AG08395 (cell line): Measurements from ENCODE around the gene TAP1.

ENCODE experiments used
- DNase-seq: peaks from one replicate; pipeline ENCODE4 v3.0.0; 2012; ENCODE audit warnings: mixed read lengths, low spot score

TAP1 gene

DNA sequence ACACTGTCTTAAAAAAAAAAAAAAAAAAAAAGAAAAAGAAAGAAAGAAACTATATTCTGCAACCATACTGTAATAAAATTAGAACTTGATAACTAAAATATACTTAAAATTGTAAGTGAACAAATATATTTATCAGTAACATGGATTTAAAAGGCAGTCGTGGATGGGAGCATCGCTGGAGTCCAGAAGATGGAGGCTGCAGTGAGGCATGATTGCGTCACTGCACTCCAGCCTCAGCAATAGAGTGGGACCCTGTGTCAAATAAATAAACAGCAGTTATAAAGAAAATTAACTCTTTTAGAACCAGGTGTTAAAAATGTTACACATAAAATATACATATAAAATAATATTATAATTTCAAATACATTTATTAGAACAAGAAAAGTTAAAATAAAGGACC is 9.2 kb upstream of the TAP1 start:
- no peak for DNase-seq

DNA sequence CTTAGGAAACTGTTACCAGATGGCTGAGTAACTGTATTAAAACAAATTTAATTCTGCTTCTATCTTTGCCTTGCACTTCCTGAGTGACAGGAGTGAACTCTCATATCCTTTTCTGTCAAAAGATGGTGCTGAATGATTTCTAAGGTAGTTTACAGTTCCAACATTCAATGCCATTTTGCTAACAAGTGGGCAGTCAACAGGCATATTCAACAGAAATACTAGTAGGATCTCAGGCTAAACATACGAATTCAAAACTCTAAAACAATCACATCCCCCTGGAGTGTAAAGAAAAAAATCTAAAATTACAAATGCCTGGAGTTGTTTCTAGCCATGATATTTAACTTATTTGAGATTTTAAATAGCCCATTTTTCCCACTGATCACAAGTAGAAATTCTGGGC is 7.2 kb upstream of the TAP1 start:
- DNase-seq = no peak

DNA sequence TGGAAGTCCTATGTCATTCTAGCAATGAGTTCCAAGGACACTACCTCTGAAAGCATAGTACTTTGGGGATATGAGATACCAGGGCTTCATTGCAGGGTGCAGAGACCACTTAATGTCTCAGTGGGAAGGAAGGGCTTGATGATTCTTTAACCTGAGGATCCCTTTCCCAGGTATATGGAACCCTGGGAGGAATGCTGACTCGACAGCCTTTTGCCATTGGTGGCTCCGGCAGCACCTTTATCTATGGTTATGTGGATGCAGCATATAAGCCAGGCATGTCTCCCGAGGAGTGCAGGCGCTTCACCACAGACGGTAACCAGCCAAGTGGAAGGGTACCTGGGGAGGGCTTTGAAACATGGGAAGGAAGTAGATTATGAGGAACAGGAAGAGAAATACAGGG is 4.7 kb upstream of the TAP1 start:
- no peak for DNase-seq

DNA sequence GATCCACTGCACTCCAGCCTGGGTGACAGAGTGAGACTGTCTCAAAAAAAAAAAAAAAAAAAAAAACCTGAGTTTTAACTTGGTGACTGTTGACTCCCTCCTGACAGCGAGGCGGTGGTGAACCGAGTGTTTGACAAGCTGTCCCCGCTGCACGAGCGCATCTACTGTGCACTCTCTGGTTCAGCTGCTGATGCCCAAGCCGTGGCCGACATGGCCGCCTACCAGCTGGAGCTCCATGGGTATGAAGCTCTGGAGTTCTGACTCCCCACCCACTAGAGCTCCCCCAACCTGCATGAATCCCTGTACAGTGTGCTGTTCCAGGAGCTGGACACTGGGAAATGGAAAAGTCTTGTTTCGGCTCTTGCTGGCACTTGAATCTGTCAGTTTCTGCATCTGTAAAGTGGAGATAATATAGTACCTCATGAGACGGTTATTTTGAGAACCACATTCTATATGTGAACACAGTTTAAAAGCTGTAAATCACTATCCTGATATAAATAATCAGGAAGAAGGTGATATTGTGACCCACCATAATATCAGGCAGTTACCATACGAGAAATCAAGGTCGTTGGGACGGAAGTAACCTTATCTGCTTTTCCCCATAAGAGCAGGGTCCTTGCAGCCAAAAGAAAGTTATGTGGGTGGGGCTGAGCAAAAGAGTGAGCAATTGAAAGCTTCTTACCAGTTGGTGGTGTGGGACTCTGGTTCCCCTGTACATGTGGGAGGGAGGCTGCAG is 3.8 kb upstream of the TAP1 start:
- no peak for DNase-seq

DNA sequence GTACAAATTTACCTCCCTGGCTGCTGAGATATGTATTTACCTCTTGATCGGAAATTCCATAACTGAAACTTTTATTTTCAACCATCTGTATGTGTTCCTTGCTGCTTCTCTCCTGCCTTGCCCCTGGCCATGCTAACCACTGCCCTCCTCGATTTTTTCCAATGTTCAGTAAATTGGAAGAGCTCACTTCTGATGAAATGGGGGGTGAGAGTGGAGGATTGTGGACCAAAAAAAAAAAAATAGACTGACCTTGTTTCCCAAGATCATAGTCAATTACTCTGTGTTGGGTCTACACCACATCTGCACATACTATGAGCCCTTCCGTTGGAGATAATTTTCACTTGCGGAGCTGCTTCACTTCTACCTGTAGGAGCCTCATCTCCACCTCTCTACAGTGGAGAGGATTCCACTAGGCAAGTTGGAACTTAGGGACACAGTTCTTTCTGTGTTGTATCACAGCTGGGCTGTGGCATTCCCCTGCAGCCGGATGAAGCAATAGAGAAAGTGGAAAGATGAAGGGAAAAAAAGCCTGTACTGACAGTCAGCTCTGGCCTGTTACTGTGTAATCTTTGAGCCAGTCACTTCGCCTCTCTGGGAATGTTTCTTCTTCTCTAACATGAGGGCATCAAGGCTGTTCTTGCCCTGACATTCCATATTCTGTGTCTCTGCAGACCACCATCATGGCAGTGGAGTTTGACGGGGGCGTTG is 2.1 kb upstream of the TAP1 start:
- DNase-seq = no peak

DNA sequence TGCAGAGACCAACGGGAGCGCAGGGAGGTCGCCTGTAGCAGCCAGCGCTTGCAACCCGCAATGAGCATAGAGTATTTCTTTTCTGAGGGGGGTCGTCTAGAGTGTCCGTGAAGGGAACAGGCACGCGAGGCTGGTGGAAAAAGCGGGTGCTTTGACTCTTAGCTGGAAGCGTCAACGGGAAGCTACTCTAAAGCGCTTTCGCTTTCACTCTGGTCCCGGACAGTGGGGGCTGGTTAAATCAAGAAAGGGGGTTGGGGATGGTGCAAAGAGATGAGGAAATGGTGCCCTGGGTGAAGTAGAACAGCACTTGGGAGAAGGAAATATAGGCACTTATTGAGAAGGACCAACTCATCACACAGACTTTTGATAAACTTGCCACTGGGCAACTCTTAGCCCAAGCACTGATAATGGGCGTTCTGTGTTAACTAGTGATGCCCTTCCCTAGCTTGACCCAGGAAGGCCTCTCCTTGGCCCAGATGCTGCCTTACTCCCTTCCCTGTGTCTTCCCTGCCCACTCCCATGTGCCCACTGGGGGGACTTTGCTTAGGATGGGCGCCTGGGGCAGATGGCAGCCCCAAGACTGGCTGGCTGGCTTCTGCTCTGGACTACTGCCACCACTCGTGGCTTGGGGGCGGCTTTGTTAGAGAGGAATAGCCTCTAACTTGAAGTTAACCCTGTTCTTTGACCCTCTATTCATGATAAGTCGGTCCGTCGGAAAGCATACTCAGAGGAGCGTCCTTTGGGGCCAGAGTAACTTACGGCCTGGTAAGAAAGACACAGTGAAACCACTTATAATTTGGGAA is 1.1 kb upstream of the TAP1 start:
- DNase-seq = peak; percentile 42

DNA sequence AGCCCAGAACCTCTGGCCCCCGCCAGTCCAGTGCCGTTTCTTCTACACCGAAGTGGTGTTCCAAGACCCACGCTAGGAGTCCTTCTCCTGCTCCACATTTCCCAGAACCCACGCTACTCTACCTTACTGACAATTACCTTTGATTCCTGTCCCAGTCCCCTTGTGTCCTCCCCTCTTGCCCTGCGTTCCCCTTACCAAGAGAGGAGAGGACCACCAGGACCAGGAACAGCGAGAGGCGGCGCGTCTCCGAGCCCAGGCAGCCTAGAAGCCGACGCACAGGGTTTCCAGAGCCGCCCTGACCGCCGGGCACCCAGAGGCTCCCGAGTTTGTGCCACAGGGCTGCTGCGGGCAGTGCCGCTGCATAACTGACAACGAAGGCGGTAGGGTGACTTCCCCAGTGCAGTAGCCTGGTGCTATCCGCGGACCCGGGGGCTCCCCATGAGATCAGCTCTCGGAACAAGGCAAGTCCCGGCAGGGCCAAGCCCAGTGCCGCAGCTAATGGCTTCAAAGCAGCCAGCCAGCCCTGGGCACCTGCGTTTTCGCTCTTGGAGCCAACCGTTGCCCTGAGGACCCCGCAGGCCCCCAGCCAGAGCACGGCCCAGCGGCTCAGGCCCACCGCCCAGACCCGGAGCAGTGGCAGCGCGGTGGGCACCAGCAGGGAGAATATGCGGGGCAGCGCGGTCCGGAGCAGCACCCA is 512 bp downstream of the TAP1 start:
- peak; percentile 32 for DNase-seq

DNA sequence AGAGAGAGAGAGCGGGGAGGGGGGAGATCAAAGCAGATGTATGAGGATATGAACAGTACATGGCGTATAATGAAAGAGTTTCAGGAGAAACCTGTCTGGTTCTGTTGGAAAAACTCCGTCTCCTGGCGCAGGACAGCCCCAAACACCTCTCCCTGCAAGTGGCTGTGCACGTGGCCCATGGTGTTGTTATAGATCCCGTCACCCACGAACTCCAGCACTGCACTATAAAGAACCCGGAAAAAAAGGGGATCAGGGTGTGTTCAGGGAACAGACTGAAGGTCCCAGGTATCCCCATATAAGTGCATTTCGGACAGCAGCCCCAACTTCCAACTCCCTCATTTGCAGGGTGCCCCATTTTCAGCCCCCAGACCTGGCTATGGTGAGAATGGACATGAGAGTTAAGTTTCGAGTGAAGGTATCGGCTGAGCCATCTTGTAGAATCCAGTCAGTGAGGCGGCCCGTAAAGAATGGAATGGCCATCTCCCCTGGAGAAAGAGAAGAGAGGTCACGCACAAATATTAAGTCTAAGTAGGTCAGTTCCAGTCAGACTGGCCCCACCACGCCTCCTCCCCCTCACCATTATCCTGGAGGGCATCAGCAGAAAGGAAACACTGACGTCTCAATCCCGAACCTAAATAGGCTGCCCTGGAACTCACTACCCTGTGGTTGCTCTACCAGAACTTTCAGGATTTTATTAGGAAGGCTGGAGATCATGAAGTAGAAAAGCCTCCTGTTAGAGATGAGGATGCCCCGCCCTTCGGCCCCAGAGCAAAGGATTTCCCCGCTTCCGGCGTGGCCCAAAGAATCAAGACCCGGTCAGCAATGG is 1.3 kb downstream of the TAP1 start:
- DNase-seq = peak; percentile 29

DNA sequence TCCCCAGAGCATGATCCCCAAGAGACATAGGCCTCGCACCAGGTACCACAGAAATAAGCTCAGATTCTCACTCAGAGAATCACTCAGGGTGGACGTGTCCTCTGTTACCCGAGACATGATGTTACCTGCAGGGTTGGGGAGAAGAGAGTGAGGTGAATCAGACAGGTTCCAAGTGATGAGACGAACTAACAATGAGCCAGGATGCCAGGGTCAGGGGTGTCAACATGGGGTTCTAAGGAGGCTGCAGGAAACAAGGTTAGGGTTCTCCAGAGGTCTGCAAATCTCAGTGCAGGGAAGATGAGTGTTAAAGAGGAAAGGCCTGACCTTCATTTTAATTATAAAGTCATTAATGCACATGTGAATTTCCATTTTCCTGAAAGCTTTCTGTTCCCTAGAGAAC is 2.5 kb downstream of the TAP1 start:
- DNase-seq = no peak

DNA sequence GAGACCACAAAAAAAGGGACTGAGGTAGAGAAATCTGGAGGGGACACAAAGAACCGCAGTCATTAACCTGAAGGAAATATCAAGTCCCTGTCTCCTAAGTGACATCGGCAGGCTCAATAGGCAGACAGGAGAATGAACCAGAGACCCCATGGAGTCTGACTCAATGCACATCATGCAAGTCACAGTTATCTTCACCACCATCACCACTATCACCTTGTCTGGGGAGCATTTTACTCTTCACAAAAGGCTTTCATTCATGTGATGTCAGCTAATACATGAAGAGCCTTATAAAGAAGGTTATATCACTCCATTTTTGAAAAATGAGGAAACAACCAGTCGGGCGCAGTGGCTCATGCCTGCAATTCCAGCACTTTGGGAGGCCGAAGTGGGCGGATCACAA is 4.4 kb downstream of the TAP1 start:
- no peak for DNase-seq

DNA sequence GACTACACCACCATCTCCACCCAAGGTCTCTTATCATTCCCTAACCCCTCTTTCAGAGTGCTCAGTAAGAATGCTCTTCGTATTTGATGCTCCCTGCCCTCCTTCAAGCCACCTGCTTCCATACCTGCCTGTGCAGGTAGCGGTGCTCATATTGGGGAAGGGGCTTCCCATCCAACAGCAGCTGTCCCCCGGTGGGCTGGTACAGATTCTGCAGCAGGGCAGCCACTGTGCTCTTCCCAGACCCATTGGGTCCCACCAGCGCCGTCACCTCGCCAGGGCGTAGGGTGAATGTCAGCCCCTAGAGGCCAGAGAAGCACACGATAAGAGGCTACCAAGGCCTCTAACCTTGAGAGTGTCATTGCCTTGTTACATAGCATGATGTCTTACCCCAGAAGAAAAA is 5.7 kb downstream of the TAP1 start:
- DNase-seq = no peak

DNA sequence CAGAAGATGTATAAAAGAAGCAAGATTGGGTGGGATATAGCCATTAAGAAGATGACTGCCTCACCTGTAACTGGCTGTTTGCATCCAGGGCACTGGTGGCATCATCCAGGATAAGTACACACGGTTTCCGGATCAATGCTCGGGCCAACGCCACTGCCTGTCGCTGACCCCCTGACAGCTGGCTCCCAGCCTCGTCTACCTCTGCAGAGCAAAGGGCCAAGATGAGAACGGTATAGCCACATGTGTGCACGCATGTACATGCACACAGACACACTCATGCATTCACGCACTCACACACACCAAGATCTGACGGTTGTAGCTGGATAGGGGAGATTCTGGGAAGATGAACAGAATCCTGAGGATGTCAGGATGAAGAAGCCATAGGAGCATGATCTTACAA is 6.5 kb downstream of the TAP1 start:
- no peak for DNase-seq

DNA sequence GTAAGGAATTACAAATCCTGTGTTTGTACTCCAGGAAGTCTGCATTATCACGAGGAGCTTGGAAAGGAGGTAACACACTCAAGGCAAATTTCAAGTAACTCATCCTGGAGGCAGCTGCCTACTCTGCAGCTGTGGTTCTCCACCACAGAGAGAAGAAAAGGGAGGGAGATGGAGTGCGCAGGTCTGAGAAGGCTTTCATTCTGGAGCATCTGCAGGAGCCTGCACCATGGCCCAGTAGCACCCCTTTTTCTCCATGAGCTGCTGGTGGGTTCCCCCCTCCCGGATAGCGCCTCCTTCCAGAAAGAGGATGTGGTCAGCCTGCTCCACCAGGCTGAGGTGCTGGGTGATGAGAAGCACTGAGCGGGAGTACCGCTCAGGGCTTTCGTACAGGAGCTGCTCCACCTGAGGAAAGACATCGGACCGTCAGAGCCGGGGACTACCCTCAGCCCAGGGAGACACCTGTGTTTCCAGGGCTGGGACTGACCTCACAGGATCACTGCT is 8.1 kb downstream of the TAP1 start:
- no peak for DNase-seq

DNA sequence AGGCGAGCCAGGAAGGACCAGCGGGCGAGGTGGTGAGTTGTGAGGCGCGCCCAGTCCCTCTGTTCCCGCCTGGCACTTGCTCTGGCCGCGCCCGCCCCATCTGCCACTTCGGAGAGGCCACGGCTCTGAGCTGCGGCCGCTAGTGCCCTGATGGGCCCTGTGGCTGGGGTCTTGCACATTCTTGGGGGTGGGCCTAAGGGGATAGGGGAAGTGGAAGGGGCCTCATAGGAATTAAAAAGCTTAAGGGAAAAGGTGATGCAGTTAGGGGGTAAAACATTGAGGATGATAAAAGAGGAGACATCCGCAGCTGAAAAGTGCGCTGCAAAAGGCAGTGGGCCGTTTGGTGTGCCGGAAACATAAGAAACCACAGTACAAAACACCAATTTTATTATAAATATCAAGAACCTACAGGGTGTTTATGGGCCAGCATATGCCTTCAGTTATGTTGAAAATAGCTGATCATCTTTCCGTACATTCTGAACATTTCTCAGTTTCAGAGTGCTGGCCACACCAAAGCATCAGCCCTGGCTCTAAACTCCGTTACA is 8.6 kb downstream of the TAP1 start:
- DNase-seq = no peak

DNA sequence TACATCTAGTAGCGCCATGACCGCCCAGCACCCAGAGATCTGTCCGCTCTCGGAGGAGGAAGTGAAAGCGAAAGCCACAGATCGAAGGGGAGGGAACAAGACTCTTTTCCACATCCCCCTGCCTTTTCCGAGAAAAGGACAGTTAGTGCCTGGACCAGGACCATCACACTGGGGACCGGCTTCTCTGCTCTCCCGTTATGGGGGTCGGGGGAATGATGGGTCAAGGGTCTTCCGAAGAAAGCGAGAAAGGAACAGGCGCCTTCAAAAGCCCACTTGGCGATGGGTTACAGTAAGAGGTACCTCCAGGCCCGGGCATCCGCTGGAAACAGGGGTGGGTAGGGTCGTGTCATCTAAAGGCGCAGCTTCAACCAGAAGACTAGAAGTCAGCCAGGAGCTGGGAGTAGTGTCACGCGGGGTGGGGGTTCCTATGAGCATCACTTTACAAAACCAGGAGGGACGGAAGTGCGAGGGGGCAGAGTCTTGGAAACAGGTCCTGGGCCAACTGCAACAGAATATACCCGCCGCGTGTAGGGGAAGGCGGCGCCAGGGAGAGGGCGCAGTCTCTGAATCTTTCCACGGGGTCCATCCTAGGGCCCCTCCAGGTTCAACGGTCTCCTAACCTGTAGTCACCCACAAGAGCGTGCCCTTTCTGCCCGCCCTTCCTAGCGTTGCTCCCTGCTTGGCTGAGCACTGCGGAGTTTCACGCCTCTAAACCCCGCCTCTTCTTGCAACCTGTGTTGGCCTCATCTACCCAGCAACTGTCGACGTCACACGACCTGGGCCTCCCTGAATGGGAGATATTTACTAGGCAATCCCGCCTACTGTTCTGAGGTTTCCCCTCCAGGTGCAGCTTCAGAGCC is 9.3 kb downstream of the TAP1 start, which contains the start of gene PSMB8:
Gene PSMB8, minus strand, starts transcription at position 69 of the 860 bp plus-strand sequence. Its CDS starts 51 bp downstream, at position 18.
- DNase-seq = peak; percentile 95

DNA sequence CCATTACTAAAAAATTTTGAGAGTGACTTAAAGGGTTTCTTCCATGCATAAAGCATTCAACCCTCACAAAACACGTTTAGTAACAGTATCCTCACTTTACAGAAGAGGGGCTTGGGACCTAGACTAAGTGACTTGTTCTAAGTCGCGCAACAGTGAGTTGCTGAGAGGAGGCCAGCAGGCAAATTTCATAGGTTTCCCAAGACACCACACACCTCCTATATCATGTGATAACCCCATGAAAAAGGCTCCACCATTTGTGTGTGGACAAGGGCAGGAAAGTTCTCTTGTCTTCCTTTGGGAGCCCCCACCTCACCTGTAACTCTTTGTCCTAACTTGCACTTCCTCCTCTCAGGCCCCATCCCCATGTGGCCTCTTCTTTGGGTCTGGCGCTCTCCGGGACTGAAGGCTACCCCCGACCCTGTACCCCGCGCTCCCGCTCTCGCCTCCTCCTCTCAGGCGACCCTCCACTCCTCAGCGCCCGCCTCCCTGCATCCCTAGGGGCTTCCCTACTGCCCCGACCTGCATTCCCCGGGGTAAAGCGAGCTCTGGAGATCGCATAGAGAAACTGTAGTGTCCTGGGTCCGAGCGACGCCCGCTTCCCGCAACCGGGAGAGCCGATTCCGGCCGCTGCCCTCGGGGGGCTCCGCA is 10.0 kb downstream of the TAP1 start:
- no peak for DNase-seq

DNA sequence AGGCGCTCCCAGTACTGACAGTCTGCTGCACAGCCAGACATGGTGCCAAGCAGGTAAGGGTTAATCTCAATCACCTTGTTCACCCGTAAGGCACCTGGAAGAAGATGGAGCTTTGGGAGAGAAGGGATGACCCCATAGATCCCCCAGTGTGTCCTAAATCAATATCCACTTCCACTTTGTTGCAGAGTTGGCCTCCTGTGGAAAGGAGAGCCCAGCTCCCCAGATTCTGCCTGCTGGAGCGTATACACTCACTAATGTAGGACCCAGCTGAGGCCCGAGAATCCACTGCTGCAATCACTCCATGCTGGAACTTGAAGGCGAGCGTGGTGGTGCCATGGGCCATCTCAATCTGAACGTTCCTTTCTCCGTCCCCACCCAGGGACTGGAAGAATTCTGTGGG is 10.8 kb downstream of the TAP1 start:
- DNase-seq = no peak

DNA sequence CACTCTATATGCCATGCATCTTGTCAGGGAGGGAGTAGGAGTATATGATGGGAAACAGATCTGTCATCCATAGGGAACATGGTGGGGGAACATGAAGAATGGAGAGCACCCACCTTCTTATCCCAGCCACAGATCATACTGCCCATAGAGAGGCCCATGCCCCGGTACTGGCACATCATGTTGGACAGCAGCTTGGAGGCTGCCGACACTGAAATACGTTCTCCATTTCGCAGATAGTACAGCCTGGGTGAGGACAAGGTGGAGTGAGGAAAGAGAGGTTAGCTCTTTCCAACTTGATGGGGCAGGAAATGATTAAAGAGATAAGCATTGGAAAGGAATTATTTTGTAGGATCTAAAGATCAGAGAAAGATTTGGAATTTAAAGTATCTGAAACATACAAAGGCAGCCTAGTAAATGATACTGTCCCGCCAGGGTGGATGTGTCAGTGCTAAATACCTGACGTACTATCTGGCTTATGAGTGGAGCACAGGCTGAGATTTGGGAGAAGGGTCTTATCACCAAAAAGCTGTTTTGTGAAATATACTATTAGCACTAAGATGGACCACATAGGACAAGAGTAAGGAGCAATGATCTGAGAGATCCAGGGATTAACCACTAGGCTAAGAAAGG is 11.4 kb downstream of the TAP1 start:
- DNase-seq = no peak
